ENCODE data around the gene SLC39A11.

DNA sequence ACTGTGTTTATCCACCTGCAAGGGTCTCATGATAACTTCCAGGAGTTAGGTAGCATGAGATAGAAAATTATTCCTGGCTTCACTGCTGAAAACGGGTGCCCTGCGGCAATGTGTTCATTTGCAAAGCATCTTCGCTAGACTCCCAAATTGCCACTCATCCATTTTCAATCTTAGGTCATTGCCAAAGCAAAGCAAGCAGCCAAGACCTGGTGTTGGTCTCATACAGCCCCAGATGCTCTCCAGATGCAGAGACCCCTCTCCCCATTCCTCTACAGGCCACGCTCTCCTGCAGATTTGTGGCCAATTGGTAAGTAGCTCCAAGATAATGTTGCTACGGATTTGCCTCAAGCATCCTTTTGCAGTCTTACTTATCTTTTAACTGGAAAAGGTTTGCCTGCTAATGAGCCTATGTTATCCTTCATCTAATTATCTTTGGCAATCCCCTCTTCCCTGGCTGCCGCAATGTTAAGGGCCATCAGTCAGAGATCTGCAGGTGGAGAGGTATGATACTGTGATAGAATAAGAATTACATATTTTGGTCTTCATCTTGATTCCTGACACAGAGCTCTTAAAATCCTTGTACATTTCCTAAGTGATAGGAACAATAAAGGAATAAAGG lies 222.0 kb downstream of the SLC39A11 start:
- TF ChIP-seq, protein P1, sequence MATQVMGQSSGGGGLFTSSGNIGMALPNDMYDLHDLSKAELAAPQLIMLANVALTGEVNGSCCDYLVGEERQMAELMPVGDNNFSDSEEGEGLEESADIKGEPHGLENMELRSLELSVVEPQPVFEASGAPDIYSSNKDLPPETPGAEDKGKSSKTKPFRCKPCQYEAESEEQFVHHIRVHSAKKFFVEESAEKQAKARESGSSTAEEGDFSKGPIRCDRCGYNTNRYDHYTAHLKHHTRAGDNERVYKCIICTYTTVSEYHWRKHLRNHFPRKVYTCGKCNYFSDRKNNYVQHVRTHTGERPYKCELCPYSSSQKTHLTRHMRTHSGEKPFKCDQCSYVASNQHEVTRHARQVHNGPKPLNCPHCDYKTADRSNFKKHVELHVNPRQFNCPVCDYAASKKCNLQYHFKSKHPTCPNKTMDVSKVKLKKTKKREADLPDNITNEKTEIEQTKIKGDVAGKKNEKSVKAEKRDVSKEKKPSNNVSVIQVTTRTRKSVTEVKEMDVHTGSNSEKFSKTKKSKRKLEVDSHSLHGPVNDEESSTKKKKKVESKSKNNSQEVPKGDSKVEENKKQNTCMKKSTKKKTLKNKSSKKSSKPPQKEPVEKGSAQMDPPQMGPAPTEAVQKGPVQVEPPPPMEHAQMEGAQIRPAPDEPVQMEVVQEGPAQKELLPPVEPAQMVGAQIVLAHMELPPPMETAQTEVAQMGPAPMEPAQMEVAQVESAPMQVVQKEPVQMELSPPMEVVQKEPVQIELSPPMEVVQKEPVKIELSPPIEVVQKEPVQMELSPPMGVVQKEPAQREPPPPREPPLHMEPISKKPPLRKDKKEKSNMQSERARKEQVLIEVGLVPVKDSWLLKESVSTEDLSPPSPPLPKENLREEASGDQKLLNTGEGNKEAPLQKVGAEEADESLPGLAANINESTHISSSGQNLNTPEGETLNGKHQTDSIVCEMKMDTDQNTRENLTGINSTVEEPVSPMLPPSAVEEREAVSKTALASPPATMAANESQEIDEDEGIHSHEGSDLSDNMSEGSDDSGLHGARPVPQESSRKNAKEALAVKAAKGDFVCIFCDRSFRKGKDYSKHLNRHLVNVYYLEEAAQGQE (IDR thresholded peaks at IDR 0.05; ENCODE audit: low read depth, low read length), result no peak
- TF ChIP-seq FOSL2 (IDR thresholded peaks at IDR 0.05; ENCODE audit: borderline replicate concordance, low read depth), result no peak
- TF ChIP-seq NFIC (IDR thresholded peaks at IDR 0.05; ENCODE audit: borderline replicate concordance), result no peak
